A204.1 (cell line): ENCODE results near the gene ZNF764.
"Not testable (repeated sequence)": the region's sequence is repeated elsewhere in the genome, so short reads cannot be mapped to it uniquely, and the experiment has no call there.

Experiments
- FAIRE-seq: peaks from 2 replicates; lab custom pipeline; 2012; peaks lifted over from hg19 to GRCh38; lab: Jason Lieb, UNC

Gene ZNF764

DNA sequence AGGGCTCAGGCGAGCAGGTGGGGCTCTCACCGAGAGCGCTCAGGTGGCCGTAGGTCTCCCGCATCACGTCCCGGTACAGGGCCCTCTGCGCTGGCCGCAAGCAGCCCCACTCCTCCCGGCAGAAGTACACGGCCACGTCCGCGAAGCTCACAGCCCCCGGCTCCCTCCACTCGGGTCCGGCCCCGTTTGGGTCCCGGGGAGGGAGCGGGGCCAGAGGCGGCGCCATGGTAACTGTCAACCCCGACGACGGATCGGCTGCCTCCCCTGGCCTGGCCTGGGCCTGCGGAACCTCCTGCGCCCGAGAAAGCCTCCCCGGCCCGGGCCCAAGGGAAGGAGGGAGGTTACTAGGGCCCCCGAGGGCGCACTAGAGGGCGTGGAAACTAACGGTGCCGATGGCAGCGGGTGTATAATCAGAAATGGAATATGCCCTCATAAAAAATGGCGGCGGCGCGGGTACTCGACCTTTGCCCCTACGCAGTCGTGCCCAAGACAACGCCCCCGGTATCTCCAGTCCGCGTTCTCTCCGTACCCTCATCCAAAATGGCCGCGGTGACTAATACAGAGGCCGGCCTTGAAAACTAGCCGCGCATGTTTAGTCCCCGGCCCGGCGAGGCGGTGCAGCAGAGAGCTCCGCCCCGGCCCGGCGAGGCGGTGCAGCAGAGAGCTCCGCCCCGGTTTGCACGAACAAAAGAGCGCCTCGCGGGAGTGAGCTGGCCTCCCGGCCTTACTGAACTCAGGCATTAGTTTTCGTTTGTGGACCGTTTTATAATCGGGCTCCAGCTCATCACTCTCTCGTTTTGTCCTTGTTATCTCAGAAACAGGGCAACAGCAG is at the start of gene ZNF764:
ZNF764 (minus strand) TSS at position 418 of the 832 bp plus-strand sequence; CDS start at position 226, 192 bp downstream.
- FAIRE-seq = peak; percentile 98

GRCh38 chr16:30606004-30606403 is 47.8 kb upstream of the ZNF764 start:
- FAIRE-seq = no peak

- no peak for FAIRE-seq
These were observed 47.0 kb upstream of the ZNF764 start for GRCh38 chr16:30605158-30605557.

- no peak for FAIRE-seq
These were observed 46.3 kb upstream of the ZNF764 start for GRCh38 chr16:30604316-30604947.

GRCh38 chr16:30603945-30604315 is 45.8 kb upstream of the ZNF764 start:
- no peak for FAIRE-seq

DNA sequence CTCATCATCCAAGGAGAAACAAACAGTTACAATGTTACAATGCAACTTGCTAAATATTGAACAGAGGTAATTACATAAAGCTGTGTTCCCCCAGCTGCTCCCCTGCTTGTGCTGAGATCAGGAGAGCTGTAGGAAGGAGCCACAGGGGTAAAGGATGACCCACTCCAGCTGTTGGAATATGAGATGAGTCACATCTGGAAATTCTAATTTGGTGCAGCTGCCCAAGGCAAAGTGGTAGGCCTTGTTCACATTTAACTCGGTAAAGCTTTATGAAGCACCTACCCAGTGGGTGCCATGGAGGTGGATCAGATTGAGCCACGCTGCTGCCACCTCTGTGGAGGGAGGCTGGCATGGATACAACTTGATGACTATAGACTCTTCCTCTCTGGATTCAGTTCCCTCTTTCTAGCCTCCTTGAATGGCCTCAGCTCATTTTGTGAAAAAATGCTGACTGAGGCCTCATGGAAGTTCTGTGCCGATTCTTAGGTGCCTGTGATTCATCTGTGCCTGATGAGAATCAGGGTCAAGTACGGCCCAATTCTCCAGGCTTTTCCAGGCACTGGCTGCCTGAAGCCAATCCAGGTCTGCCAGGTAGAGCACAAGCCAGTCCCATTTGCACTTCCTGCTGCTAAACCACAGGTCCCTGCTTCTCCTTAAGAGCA is 44.6 kb upstream of the ZNF764 start:
- FAIRE-seq = no peak

DNA sequence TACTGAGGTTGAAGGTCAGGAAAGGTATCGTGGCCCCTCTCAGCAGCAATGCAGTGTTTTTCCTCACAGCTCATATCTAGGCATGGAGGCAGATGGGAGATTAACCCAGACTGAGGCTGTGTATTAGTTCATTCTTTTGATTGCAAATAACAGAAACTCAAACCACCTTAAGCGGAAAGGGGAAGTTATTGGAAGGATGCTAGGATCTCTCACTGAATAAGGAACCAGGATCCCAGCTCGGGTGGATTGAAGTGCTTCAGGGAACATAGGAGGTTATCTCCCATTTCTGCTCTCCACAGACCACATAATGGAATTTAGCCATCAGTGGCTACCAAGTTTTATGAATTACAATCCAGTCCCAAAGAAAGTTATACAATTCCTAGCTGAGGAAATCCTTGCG is 43.8 kb upstream of the ZNF764 start:
- no peak for FAIRE-seq

GRCh38 chr16:30600929-30601328 is 42.8 kb upstream of the ZNF764 start:
- FAIRE-seq = no peak

GRCh38 chr16:30600215-30600614 is 42.0 kb upstream of the ZNF764 start:
- FAIRE-seq = no peak

DNA sequence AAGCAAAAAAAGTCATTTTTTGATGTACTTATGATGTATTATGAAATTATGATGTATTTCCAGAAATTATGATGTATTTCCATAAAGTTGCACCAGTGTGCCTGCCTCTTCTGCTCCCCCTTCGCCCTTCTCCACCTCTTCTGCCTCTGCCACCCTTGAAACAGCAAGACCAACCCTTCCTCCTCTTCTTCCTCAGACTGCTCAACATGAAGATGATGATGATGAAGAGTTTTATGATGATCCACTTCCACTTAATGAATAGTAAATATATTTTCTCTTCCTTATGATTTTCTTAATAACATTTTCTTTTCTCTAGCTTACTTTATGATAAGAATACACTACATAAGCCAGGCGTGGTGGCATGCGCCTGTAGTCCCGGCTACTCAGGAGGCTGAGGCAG is 34.7 kb upstream of the ZNF764 start:
- FAIRE-seq = no peak

GRCh38 chr16:30590869-30591268 is 32.7 kb upstream of the ZNF764 start:
- FAIRE-seq = not testable (repeated sequence)

DNA sequence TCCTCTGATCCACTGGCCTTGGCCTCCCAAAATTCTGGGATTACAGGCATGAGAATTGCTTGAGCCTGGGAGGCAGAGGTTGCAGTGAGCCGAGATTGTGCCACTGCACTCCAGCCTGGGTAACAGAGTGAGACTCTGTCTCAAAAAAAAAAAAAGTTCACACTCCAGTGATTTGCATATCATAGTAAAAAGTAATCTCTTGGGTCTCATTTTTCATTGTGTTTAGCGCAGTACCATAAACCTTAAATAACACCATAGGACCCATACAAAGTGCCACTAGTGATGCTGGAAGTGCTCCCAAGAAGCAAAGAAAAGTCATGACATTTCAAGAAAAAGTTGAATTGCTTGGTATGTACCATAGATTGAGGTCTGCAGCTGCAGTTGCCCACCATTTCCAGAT is 31.4 kb upstream of the ZNF764 start:
- FAIRE-seq = not testable (repeated sequence)

DNA sequence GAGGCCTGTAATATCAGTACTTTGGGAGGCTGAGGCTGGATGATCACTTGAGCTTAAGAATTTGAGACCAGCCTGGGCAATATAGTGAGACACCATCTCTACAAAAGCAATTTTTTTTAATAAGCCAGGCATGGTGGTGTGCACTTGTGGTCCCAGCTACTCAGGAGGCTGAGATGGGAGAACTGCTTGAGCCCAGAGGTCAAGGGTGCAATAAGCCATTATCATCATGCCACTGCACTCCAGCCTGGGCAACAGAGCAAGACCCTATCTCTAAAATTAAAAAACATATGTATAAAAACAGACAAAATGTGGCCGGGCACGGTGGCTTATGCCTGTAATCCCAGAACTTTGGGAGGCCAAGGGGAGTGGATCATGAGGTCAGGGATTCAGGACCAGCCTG is 30.5 kb upstream of the ZNF764 start:
- no peak for FAIRE-seq

- FAIRE-seq = no peak
These were observed 27.4 kb upstream of the ZNF764 start, which contains the start of gene ZNF785 for GRCh38 chr16:30585400-30586191. Gene ZNF785 (minus strand): TSS chr16:30585697. CDS start chr16:30585611, 86 bp downstream.

- FAIRE-seq = no peak
These were observed 26.8 kb upstream of the ZNF764 start for GRCh38 chr16:30585022-30585399.

- FAIRE-seq = no peak
These were observed 24.6 kb upstream of the ZNF764 start for GRCh38 chr16:30582611-30583340.

- FAIRE-seq = no peak
These were observed 23.3 kb upstream of the ZNF764 start for GRCh38 chr16:30581457-30581856.

GRCh38 chr16:30574678-30575077 is 16.5 kb upstream of the ZNF764 start:
- FAIRE-seq = no peak

DNA sequence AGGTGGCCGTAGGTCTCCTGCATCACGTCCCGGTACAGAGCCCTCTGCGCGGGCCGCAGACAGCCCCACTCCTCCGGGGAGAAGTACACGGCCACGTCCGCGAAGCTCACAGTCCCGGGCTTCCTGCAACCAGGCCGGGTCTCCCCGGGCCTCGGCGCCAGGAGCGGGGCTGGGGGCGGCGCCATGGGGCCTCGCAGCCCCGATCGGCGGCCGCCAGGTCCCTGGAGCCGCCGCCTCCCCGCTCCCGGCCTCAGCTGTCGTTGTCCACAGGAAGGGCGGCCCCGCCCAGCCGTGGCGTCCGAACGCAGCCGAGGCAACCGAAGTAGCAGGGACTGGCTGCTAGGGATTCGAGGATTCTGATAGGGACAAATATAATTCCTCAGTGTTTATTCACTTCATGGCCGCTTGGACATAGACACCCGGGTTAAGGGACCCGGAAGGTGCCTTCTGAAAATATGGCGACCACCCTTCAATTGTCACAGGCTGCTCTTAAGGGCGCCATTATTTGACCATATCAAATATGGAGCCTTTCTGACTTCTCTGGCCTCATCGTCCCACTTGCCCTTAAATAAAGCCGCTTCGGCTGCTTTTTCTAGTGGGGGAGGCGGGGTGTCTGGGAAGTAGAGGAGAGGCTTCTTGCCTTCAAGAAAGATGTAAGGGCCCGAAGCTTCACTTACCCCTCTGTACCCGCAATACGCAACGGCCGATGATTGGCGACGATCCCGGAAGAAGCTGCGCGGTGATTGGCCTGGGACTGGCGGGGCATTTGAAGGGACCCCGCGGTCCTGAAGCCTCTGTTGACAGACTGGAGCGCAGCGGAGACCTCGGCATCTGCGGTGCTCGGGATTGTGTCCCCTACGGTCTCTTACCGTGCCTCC is 13.5 kb upstream of the ZNF764 start, which contains the start of gene ZNF688:
ZNF688 (minus strand) TSS at position 270 of the 878 bp plus-strand sequence; CDS start at position 185, 85 bp downstream.
- peak; percentile 95 for FAIRE-seq

DNA sequence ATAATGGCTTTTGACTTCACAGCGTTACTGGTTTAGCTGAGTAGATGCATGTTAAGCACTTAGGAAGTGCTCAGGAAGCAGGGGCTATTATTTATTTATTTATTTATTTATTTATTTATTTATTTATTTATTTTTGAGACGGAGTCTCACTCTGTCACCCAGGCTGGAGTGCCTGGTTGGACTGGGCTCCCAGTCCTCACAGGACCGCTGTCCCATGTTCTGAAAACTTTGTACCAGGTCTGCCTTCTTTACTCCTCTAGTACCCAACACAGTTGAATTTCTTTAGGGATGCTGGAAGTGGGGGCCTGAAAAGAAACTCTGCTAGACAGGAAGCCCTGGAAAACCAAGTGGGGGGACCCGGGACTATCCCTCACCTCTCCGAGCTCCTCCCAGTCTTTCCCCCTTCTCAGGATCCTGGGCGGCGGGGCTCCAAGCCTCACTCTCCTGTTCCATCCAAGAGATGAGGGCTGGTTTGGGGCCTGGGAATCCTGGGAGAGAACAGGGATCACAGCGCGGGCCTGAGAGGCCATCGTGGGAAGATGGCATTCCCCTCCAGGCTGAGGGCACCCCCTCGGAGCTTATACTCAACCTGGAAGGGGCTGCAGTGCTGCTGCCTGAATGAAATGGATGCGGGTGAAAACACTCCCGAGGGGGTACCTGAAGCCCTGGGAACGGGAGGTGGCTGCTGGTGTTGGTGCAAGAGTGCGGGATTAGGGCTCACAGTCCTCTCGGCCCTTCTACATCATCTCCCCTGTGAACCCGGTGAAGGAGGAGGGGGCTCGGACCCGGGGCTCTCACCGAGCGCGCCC is 12.7 kb upstream of the ZNF764 start:
- no peak for FAIRE-seq
